A673 (cell line): ENCODE results near the gene FSCN2. TPM values are rescaled to one million over a fixed set of nuclear protein-coding genes. Genes with fewer than 3 reads are reported as not detected.
A peak's percentile ranks its signal among the peaks of the same experiment; 100 is the strongest.

Experiments used
- BruUV-seq: library from RNA; stranded (reverse); fragments of 400-500 nt; replicated peaks from 2 replicates; lab custom pipeline; 2021; lab: Mats Ljungman, UMichigan
- CTCF ChIA-PET: fragments of 300-600 bp; sonication (Branson Sonifier 250); formaldehyde crosslinking; loops from one replicate; lab custom pipeline; 2022; ENCODE audit warnings: antibody characterized with exemption; lab: Charles Lee
- POLR2A ChIA-PET: fragments of 300-600 bp; sonication (Branson Sonifier 250); formaldehyde crosslinking; loops from one replicate; lab custom pipeline; 2022; ENCODE audit warnings: antibody characterized with exemption; ENCODE audit not compliant: low non-redundant PET; lab: Charles Lee
- DNase-seq: peaks from one replicate; pipeline ENCODE4 v3.0.0-alpha.2; 2015; ENCODE audit warnings: low spot score
- H3K27ac ChIP-seq: fragments of 200-600 bp; sonication (generic); 2 replicates; pipeline ENCODE4 v1.5.1; 2016; ENCODE audit warnings: mixed run types, low read depth, mild to moderate bottlenecking, mixed read lengths, antibody characterized with exemption, low read length; ENCODE audit not compliant: poor library complexity, severe bottlenecking
- H3K27me3 ChIP-seq: fragments of 200-600 bp; sonication (generic); replicated peaks from 2 replicates; pipeline ENCODE4 v1.6.1; 2017; ENCODE audit warnings: mixed run types, low read depth, mild to moderate bottlenecking, mixed read lengths, antibody characterized with exemption, low read length; ENCODE audit not compliant: insufficient read depth, poor library complexity
- H3K36me3 ChIP-seq: fragments of 200-600 bp; sonication (generic); 2 replicates; pipeline ENCODE4 v1.6.1; 2016; ENCODE audit warnings: mixed run types, mild to moderate bottlenecking, mixed read lengths, antibody characterized with exemption, low read length; ENCODE audit not compliant: insufficient read depth, poor library complexity, severe bottlenecking
- H3K4me1 ChIP-seq: fragments of 200-600 bp; sonication (generic); 2 replicates; pipeline ENCODE4 v1.6.1; 2017; ENCODE audit warnings: mixed run types, mild to moderate bottlenecking, mixed read lengths, antibody characterized with exemption, low read length; ENCODE audit not compliant: insufficient read depth, poor library complexity, severe bottlenecking
- H3K4me3 ChIP-seq: fragments of 200-600 bp; sonication (generic); 2 replicates; pipeline ENCODE4 v1.5.1; 2016; ENCODE audit warnings: low read depth, mixed run types, mild to moderate bottlenecking, mixed read lengths, low read length; ENCODE audit not compliant: poor library complexity, severe bottlenecking
- H3K9me3 ChIP-seq: fragments of 200-600 bp; sonication (generic); 2 replicates; pipeline ENCODE4 v1.6.1; 2016; ENCODE audit warnings: mixed run types, low read depth, mild to moderate bottlenecking, mixed read lengths, antibody characterized with exemption, low read length; ENCODE audit not compliant: poor library complexity, severe bottlenecking
- EZH2 ChIP-seq: fragments of 200-600 bp; sonication (generic); IDR thresholded peaks from 2 replicates; pipeline ENCODE4 v1.6.1; 2017; ENCODE audit warnings: borderline replicate concordance, low read depth, mild to moderate bottlenecking, mixed read lengths, antibody characterized with exemption, low read length; ENCODE audit not compliant: poor library complexity, severe bottlenecking
- intact Hi-C: fragments of 100-400 bp; cut with micrococcal nuclease; formaldehyde crosslinking; loops from one replicate; pipeline ENCODE4 v1.10.0; 2022; ENCODE audit not compliant: unreplicated experiment
- total RNA-seq: library from RNA; stranded (reverse); gene quantifications from 2 replicates; pipeline ENCODE4 v1.2.3, GENCODE V29; 2021
- TF ChIP-seq, protein P1 (sequence below): fragments of 300-800, 200-600 bp; sonication (generic); conservative IDR thresholded peaks from 2 replicates; pipeline ENCODE4 v1.5.1; 2017; ENCODE audit warnings: low read depth, mild to moderate bottlenecking, antibody characterized with exemption, low read length, moderate library complexity, mixed read lengths

FSCN2 gene
- total RNA-seq, 1 experiment from 2014 or later: 0.26 TPM

DNA sequence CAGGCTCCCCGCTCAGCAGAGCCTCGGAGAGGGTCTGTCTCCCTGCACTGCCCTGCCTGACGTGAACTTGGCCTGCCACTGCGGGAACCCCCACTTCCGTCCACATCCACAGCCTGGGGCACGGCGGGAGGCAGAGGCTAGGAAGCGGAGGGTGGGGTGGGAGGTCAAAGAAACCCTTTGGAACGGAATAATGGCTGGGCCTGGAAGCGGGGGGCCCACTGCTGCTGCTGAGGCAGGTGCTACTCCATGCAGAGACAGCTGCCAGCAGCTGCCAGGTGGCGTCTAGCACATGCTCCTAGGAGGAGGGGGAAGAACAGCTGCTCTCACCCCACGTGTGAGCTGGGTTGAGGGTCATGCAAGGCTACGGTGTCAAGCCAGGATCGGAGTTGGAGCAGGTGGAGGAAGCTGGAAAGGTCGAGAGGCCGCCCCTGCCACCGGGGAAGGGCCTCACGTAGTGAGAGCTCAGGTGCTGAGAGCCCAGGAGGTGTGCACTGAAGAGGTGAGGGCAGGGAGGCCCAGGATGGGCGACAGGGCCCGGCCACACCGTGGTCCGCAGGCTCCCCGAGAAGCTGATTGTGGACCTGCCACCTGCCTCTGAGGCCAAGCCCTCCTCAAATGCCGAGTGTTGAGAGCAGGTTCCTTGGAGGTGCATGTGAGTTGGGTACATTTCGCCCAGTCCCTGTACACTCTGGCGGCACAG, 9.8 kb downstream of the FSCN2 start:
- H3K4me3 ChIP-seq: no peak overlapping the region
- ChIA-PET CTCF (interaction anchor here (0.6 kb wide), 1 partner anchor 33 kb away, joined by 3 read pairs; no protein-coding TSS in a partner anchor), POLR2A (no interaction called here)
- DNase-seq: no peak
- no peaks in the 10 kb centered on the region for H3K4me1 ChIP-seq
- intact Hi-C loops: no loop called here
- BruUV-seq: no TSS peak
- H3K9me3 ChIP-seq: no peaks in the 10 kb centered on the region
- no peak overlapping the region for H3K27ac ChIP-seq
- no peaks in the 10 kb centered on the region for H3K36me3 ChIP-seq
- peaks cover 11% of the 10 kb centered on the region for H3K27me3 ChIP-seq
- TF ChIP-seq, protein P1, sequence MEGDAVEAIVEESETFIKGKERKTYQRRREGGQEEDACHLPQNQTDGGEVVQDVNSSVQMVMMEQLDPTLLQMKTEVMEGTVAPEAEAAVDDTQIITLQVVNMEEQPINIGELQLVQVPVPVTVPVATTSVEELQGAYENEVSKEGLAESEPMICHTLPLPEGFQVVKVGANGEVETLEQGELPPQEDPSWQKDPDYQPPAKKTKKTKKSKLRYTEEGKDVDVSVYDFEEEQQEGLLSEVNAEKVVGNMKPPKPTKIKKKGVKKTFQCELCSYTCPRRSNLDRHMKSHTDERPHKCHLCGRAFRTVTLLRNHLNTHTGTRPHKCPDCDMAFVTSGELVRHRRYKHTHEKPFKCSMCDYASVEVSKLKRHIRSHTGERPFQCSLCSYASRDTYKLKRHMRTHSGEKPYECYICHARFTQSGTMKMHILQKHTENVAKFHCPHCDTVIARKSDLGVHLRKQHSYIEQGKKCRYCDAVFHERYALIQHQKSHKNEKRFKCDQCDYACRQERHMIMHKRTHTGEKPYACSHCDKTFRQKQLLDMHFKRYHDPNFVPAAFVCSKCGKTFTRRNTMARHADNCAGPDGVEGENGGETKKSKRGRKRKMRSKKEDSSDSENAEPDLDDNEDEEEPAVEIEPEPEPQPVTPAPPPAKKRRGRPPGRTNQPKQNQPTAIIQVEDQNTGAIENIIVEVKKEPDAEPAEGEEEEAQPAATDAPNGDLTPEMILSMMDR: 0 out of 2 replicates have a peak, but pooled peaks have one; percentile 1
- TF ChIP-seq EZH2: no peak

DNA sequence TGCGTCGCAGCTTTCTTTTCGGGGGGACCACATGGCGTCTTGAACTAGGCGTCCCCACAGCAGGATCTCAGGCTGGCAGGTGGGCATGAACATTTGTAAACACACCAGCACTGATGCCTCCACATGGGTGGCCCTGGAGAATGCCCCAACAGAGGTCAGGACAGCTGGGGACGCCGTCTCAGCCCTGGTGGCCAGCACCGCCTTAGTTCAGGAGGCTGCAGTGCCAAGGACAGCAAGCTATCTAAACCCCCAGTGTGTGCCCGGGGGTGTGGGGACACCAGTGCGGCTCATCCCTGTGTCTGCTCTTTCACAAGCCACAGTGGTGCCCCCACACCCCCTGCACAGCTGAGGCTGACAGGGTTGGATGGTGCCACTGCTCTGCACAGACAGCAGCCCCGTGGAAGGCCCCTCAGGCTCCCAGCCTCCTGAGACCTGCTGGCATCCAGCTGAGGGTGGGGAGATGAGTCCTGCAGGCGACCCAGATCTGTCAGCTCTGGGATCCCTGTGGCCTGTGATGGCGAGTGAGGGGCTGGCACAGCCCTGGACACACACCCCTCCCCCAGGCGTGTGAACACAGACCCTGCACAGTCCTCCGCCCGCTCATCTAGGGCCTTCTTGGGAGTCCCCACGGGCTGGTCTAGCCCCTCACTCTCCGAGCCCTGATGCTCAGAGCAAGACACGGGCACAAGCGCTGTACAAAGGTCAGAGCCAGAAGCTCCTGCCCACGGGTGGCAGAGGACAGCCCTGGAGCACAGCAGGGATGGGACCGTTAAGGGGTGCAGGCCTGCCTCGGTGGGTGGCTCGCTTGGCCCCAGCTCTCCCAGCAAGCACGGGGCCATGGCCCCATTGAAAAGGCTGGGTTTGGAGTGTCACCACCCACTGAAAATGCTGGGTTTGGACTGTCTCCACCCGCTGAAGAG, 10.7 kb downstream of the FSCN2 start:
- H3K4me1 ChIP-seq: no peaks in the 10 kb centered on the region
- DNase-seq: no peak
- no TSS peak for BruUV-seq
- peaks cover 11% of the 10 kb centered on the region for H3K27me3 ChIP-seq
- TF ChIP-seq EZH2: no peak
- TF ChIP-seq, protein P1: no peak
- intact Hi-C loops: no loop called here
- ChIA-PET CTCF (interaction anchor here (0.6 kb wide), 1 partner anchor 34 kb away, joined by 3 read pairs; no protein-coding TSS in a partner anchor), POLR2A (no interaction called here)
- no peaks in the 10 kb centered on the region for H3K9me3 ChIP-seq
- peaks cover 4% of the 10 kb centered on the region for H3K36me3 ChIP-seq
- no peak overlapping the region for H3K27ac ChIP-seq
- no peak overlapping the region for H3K4me3 ChIP-seq

GRCh38 chr17:81539571-81539900, 11.4 kb downstream of the FSCN2 start:
- peaks cover 11% of the 10 kb centered on the region for H3K27me3 ChIP-seq
- ChIA-PET CTCF (no interaction called here), POLR2A (no interaction called here)
- H3K4me1 ChIP-seq: no peaks in the 10 kb centered on the region
- no TSS peak for BruUV-seq
- DNase-seq: no peak
- no peaks in the 10 kb centered on the region for H3K9me3 ChIP-seq
- intact Hi-C loops: no loop called here
- no peak overlapping the region for H3K27ac ChIP-seq
- H3K4me3 ChIP-seq: no peak overlapping the region
- H3K36me3 ChIP-seq: peaks cover 9% of the 10 kb centered on the region
- no peak for TF ChIP-seq EZH2
- TF ChIP-seq, protein P1: no peak
